NCI-H1105 treated with DMSO at 0.1 percent for 48 hours (cell line): ENCODE measurements around the gene SDCBP2.

Source experiments
- DNase-seq: peaks from one replicate; lab custom pipeline; 2025; lab: John Stamatoyannopoulos, UW

SDCBP2 gene

GRCh38 chr20:1313236-1313964, 15.5 kb downstream of the SDCBP2 start:
- peak; percentile 68 for DNase-seq

DNA sequence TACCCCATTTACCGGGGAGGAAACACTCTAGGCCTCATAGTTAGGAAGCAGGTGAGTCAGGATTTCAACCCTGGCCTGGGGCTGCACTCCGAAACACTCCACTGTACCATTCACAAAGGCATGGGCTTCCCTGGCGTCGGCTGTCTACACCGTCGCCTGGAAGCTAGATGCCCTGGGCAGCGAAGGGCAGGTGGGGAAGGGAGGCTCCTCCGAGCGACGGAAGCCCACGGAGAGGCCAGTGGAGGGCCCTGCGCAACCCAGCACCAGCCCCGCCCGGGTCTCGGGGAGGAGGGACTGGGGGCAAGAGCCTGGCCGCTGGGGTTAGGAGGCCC, 16.1 kb downstream of the SDCBP2 start:
- no peak for DNase-seq

- no peak for DNase-seq
Measured at GRCh38 chr20:1312308-1312707, 16.6 kb downstream of the SDCBP2 start.

GRCh38 chr20:1310506-1311190, 18.3 kb downstream of the SDCBP2 start:
- no peak for DNase-seq

DNA sequence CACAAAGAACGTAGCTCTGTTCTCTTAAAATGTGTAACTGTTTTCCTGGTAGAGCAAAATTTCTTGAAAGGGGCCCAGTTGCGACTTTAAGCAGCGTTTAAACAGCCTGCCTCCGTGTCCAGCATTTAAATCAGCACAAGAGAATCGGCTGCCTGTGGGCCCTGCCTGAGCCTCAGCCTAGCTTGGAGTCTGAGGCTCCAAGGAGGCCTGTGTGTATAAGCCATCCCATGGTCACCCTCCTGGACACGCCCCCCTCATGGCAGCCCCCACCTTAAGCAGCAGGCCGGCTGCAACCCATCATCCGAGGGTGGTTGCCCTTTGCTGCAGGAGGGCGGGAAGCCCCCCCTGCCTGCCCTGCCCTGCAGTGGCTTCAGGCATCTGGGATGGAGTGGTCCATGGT, 18.9 kb downstream of the SDCBP2 start:
- DNase-seq = no peak

- no peak for DNase-seq
Measured at GRCh38 chr20:1309439-1309847, 19.5 kb downstream of the SDCBP2 start.

DNA sequence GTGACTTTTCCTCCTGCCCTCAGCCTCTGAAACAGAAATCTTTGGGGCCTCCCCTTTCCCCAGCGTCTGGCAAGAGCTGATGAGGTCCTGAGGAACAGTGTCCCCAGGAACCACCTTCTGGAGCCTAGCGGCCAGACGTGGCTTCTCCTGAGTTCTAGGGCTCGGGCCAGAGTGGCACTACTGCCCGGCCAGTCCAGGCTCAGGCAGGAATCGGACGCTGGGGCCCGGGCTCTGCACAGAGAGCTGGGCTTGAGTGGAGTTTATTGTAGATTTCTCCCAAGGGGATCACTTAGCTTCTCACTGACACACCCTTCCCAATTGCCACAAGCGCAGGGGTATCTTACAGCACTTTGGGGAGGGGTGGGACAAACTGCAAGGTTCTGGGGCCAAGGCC, 20.2 kb downstream of the SDCBP2 start:
- no peak for DNase-seq

GRCh38 chr20:1308067-1308701, 20.8 kb downstream of the SDCBP2 start:
- DNase-seq = no peak

- DNase-seq = no peak
Measured at GRCh38 chr20:1307571-1307971, 21.4 kb downstream of the SDCBP2 start.

GRCh38 chr20:1307171-1307570, 21.8 kb downstream of the SDCBP2 start:
- DNase-seq = no peak

GRCh38 chr20:1306316-1307135, 22.4 kb downstream of the SDCBP2 start:
- DNase-seq = no peak

DNA sequence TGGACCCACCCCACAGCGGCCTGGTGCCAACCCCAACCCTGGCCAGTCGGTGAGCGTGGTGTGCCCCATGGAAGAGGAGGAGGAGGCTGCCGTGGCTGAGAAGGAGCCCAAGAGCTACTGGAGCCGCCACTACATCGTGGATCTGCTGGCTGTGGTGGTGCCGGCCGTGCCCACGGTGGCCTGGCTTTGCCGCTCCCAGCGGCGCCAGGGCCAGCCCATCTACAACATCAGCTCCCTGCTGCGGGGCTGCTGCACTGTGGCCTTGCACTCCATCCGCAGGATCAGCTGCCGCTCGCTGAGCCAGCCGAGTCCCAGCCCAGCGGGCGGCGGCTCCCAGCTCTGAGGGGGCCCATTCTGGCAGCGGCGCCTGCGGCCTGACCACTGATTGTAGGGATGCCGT, 23.2 kb downstream of the SDCBP2 start:
- DNase-seq = no peak

DNA sequence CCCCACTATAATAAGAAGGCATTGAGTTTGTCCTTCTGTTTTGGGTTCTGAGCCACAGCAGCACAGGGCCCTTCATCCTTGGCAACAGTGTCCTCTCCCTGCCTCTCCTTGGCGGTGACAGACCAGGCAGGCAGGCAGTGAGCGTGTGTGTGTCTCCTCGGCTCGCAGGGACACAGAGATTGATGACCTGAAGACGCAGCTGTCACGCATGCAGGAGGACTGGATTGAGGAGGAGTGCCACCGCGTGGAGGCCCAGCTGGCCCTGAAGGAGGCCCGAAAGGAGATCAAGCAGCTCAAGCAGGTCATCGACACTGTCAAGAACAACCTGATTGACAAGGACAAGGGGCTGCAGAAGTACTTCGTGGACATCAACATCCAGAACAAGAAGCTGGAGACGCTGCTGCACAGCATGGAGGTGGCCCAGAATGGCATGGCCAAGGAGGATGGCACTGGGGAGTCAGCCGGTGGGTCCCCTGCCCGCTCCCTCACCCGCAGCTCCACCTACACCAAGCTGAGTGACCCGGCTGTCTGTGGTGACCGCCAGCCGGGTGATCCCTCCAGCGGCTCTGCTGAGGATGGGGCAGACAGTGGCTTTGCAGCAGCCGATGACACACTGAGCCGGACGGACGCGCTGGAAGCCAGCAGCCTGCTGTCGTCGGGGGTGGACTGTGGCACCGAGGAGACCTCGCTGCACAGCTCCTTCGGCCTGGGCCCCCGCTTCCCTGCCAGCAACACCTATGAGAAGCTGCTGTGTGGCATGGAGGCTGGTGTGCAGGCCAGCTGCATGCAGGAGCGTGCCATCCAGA, 24.0 kb downstream of the SDCBP2 start:
- no peak for DNase-seq

DNA sequence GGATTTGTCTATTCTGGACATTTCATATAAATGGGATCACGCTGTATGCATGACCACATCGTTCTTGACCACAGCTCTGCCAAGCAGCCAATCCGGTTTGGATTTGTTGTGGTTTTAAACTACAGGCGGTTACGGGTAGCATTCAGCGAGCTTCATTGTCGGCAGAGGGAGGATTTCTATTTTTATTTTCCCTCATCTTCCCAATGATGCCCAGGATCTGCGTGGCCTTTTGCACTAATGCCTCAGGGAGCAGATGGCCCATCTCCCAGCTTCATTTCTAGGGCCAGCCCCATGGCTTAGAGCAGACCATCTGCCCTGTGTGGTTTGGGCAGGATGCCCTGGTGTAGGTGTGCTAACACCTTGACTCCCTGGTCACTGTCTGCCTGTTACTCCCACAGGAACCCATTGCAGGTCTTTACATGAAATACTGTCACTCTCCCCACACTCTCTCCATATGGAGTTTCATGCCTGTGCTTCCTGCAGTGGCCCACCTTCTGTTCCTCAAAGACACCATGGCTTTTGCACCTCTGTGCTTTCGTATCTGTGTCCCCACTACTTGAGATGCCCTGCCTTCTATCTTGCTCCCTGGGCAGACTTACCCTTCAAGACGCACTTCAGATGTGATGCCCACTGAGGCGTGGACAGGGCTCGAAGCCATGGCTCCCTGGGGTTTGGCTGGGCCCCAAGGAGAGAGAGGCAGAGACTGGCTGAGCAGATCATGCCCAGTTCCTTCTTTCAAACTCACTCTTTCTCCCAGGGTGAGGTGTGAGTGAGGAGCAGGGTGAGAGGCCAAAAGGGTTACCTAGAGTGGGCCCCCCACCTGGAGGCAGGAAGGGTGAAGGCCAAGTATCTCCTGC, 26.0 kb downstream of the SDCBP2 start:
- no peak for DNase-seq

- DNase-seq = no peak
Measured at GRCh38 chr20:1301031-1301529, 27.9 kb downstream of the SDCBP2 start.

DNA sequence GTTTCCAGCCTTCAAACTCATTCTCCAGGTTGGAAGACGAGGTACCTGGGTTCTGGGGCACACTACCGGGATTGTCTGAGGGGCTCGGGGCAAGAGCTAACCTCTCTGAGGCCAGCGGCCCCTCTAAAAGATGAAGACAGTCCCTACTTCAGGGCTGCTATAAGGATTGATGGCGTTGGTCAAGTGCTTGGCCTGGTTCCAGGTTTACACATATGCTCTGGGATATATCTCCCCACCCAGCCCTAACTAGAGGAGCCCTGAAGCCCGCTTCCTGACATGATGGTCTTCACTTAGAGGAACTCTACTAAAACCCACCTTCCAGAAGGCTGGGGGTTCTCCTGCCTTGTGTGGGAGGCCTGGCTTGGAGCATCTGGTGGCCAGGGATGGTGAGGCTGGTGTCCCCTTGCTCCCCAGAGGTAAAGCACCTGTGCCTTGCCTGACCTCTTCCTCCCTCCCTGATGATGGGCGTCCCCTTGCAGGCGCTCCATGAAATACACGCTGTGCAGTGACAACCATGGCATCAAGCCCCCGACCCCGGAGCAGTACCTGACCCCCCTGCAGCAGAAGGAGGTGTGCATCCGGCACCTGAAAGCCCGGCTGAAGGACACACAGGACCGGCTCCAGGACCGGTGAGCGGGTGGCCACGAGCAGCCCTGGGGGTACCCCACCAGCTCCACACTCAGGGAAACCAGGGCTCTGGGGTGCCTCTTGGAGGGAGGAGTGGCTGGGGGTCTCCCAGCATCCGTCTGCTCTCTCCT, 28.7 kb downstream of the SDCBP2 start:
- DNase-seq = no peak

DNA sequence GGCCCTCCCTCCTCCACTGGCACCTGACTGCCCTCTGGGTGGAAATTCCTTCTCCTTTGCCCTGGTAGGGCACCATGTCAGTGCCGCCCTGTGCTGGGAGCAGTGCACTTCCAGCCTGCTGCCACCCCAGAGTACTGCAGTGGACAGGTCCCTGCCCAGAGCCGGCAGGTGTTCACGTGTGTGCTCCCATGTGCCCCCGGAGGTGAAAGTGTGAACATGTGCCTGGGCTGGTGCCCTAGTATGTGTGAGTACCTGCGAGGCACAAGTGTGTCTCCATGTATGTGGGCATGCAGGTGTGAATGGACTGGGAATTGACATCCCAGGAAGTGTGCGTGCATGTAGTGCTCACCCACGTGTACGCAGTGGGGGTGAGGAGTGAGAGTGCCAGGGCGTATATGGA, 29.4 kb downstream of the SDCBP2 start:
- DNase-seq = peak; percentile 1

DNA sequence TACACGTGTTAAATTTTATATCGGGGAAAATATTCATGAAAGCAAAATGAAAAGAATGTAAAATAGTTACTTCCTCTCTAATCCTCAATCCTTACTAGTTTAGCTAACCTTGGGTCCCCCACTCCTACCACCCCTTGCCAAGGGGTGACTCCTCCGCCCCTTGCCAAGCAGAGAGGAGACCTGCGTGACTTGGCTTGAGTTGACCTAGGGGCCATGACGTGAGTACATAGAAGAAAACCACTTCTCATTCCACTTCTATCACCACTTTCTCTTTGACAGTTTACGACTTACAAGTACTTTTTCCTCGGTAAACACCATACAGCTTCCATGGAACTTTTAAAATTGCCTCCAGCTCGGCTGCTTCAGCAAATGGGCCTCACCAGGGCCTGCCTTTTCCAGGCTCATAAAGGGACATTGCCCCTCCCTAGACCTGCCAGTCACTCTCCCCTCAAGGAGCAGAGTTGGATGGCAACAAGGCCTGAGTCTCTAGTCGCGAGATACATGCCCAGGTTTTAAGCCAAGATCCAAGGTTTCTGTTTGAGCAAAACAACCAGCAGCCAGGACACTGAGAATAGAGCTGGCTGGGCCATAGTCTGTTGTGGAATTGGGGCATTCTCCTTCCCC, 29.9 kb downstream of the SDCBP2 start:
- DNase-seq = no peak

- no peak for DNase-seq
Measured at GRCh38 chr20:1298166-1298565, 30.8 kb downstream of the SDCBP2 start.
